Panc1 (cell line): ENCODE measurements around the gene NLGN2. TPM values are rescaled to one million over a fixed set of nuclear protein-coding genes. Genes with fewer than 3 reads are reported as not detected.

Source experiments
- ATAC-seq: fragments of 200-7000 bp; cut with Tn5 transposase; 2 replicates; pipeline ENCODE4 v1.9.1; 2020; ENCODE audit warnings: mild to moderate bottlenecking, moderate library complexity
- BruUV-seq: library from RNA; stranded (reverse); fragments of 400-500 nt; replicated peaks from 2 replicates; lab custom pipeline; 2021; lab: Mats Ljungman, UMichigan
- CTCF ChIA-PET: fragments of 300-600 bp; sonication (Branson Sonifier 250); formaldehyde crosslinking; loops from one replicate; lab custom pipeline; 2022; ENCODE audit warnings: antibody characterized with exemption; lab: Charles Lee
- POLR2A ChIA-PET: fragments of 300-600 bp; sonication (Branson Sonifier 250); formaldehyde crosslinking; loops from one replicate; lab custom pipeline; 2022; ENCODE audit warnings: antibody characterized with exemption; lab: Charles Lee
- DNase-seq: peaks from one replicate; pipeline ENCODE4 v3.0.0-alpha.2; 2010; ENCODE audit warnings: low read depth, low spot score
- H3K27ac ChIP-seq: 2 replicates; pipeline ENCODE4 v1.5.1; 2011; ENCODE audit warnings: mild to moderate bottlenecking, low read length, inconsistent platforms
- H3K27me3 ChIP-seq: fragments of 200-500 bp; sonication (Bioruptor generic); 2 replicates; pipeline ENCODE4 v1.6.0; 2014; ENCODE audit warnings: low read length, inconsistent platforms; ENCODE audit not compliant: control insufficient read depth, insufficient read depth
- H3K36me3 ChIP-seq: fragments of 200-500 bp; sonication (Bioruptor generic); 2 replicates; pipeline ENCODE4 v1.5.1; 2014; ENCODE audit warnings: inconsistent platforms, mild to moderate bottlenecking, low read length, moderate library complexity; ENCODE audit not compliant: control insufficient read depth, insufficient read depth
- H3K4me1 ChIP-seq: 2 replicates; pipeline ENCODE4 v1.5.1; 2011; ENCODE audit warnings: inconsistent platforms, mild to moderate bottlenecking, low read length, moderate library complexity; ENCODE audit not compliant: control insufficient read depth, insufficient read depth
- H3K4me3 ChIP-seq, 2 experiments: 2 replicates each; pipeline ENCODE4 v1.5.1; 2011 to 2012; ENCODE audit warnings: low read depth in 2 of 2, low read length in 2 of 2, mild to moderate bottlenecking in 2 of 2, inconsistent platforms in 1 of 2, moderate library complexity in 1 of 2
- H3K9me3 ChIP-seq: fragments of 200-500 bp; sonication (Bioruptor generic); 2 replicates; pipeline ENCODE4 v1.5.1; 2014; ENCODE audit warnings: low read depth, mild to moderate bottlenecking, inconsistent platforms, low read length, moderate library complexity; ENCODE audit not compliant: control insufficient read depth, insufficient read depth
- CTCF ChIP-seq: fragments of 450-650 bp; IDR thresholded peaks from 2 replicates; pipeline ENCODE4 v1.5.1; 2017; ENCODE audit warnings: mild to moderate bottlenecking
- POLR2AphosphoS5 ChIP-seq: IDR thresholded peaks from 2 replicates; pipeline ENCODE4 v1.6.1; 2012; ENCODE audit warnings: mild to moderate bottlenecking, low read depth, low read length, moderate library complexity
- SIN3A ChIP-seq: IDR thresholded peaks from 2 replicates; pipeline ENCODE4 v1.6.1; 2012; ENCODE audit warnings: low read depth, mild to moderate bottlenecking, low read length, moderate library complexity, borderline replicate concordance; ENCODE audit not compliant: insufficient read depth
- TCF7L2 ChIP-seq: IDR thresholded peaks from 2 replicates; pipeline ENCODE4 v1.6.1; 2011; ENCODE audit warnings: mild to moderate bottlenecking, low read depth, low read length, inconsistent platforms
- in situ Hi-C: cut with HindIII; loops from 2 replicates; pipeline ENCODE4 v1.10.0; 2016; ENCODE audit warnings: low sequenced_read_pairs, low pct_unique_long_range_greater_than_20kb
- intact Hi-C: fragments of 100-400 bp; cut with micrococcal nuclease; formaldehyde crosslinking; loops from one replicate; pipeline ENCODE4 v1.10.0; 2022; ENCODE audit not compliant: unreplicated experiment
- total RNA-seq: library from RNA; stranded (reverse); gene quantifications from one replicate; pipeline ENCODE4 v1.2.1, GENCODE V29; 2021; ENCODE audit not compliant: unreplicated experiment
- TF ChIP-seq, protein P1 (sequence below), 2 experiments: IDR thresholded peaks; 2 replicates each; pipeline ENCODE4 v1.6.1; 2011 to 2012; ENCODE audit warnings: low read depth in 2 of 2, control low read depth in 1 of 2, low read length in 1 of 2, mild to moderate bottlenecking in 1 of 2, moderate library complexity in 1 of 2; ENCODE audit not compliant: insufficient read depth in 1 of 2

Gene NLGN2
- total RNA-seq, 1 experiment from 2014 or later: 33.6 TPM

DNA sequence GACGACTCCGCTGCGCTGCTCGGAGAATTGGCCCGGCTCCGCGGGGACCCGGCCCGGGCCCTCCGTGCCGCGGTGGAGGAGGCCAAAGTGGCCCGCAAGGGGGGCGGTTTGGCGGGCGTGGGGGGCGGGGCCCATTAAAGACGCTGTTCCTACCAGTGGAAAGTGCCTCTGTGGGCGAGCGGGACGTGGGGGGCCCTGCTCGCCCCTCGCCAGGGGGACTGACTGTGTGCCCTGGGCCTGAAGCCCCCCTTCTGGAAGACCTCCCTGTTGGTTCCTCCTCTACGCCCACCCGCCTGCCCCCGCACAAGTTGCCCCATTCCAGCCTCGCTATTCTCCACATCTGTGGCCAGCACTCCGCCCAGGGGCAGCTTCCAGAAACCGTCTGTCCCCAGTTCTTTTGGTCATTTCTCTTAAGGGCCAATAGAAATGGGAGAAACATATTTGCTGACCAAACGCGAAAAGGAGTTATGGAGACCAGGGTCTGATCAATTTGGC lies 29.8 kb downstream of the NLGN2 start:
- intact Hi-C loops (loop anchor here (10.0 kb wide), 1 partner anchor 83 kb away; the partner anchor contains the start of genes KCTD11 and TMEM95), in situ Hi-C loops (no loop called here)
- H3K27ac ChIP-seq: 0 out of 2 replicates have a peak overlapping the region, but pooled peaks have one; percentile 39
- ChIA-PET CTCF (interaction anchor here (0.7 to 1.9 kb wide), 4 partner anchors 82 to 123 kb away, joined by 3 to 13 read pairs (median 7); partner anchors contain the start of gene TMEM95), POLR2A (interaction anchor here (0.7 kb wide), 1 partner anchor 8 kb away, joined by 4 read pairs; no protein-coding TSS in a partner anchor)
- H3K27me3 ChIP-seq: no peaks in the 10 kb centered on the region
- H3K4me3 ChIP-seq: peak overlapping the region; percentile 37 to 64
- peaks cover 12% of the 10 kb centered on the region for H3K4me1 ChIP-seq
- TF ChIP-seq, protein P1, sequence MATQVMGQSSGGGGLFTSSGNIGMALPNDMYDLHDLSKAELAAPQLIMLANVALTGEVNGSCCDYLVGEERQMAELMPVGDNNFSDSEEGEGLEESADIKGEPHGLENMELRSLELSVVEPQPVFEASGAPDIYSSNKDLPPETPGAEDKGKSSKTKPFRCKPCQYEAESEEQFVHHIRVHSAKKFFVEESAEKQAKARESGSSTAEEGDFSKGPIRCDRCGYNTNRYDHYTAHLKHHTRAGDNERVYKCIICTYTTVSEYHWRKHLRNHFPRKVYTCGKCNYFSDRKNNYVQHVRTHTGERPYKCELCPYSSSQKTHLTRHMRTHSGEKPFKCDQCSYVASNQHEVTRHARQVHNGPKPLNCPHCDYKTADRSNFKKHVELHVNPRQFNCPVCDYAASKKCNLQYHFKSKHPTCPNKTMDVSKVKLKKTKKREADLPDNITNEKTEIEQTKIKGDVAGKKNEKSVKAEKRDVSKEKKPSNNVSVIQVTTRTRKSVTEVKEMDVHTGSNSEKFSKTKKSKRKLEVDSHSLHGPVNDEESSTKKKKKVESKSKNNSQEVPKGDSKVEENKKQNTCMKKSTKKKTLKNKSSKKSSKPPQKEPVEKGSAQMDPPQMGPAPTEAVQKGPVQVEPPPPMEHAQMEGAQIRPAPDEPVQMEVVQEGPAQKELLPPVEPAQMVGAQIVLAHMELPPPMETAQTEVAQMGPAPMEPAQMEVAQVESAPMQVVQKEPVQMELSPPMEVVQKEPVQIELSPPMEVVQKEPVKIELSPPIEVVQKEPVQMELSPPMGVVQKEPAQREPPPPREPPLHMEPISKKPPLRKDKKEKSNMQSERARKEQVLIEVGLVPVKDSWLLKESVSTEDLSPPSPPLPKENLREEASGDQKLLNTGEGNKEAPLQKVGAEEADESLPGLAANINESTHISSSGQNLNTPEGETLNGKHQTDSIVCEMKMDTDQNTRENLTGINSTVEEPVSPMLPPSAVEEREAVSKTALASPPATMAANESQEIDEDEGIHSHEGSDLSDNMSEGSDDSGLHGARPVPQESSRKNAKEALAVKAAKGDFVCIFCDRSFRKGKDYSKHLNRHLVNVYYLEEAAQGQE (IDR thresholded peaks at IDR 0.05; ENCODE audit: insufficient read depth in 1 of 2, low read depth in 2 of 2, low read length in 1 of 2): no peak
- TF ChIP-seq CTCF (no peak), TCF7L2 (no peak), SIN3A (no peak), POLR2AphosphoS5 (no peak)
- no peaks in the 10 kb centered on the region for H3K36me3 ChIP-seq
- ATAC-seq: no peak
- no peak for DNase-seq
- H3K9me3 ChIP-seq: no peaks in the 10 kb centered on the region
- BruUV-seq: no TSS peak

- no peak for ATAC-seq
- no peak for DNase-seq
- intact Hi-C loops (loop anchor here (10.0 kb wide), 1 partner anchor 83 kb away; the partner anchor contains the start of genes KCTD11 and TMEM95), in situ Hi-C loops (no loop called here)
- ChIA-PET POLR2A (interaction anchor here (0.5 kb wide), 1 partner anchor 35 kb away, joined by 18 read pairs; no protein-coding TSS in a partner anchor), CTCF (no interaction called here)
- H3K36me3 ChIP-seq: no peaks in the 10 kb centered on the region
- H3K4me3 ChIP-seq: no peak overlapping the region
- TF ChIP-seq CTCF (no peak), TCF7L2 (no peak), POLR2AphosphoS5 (no peak), SIN3A (no peak)
- TF ChIP-seq, protein P1 (IDR thresholded peaks at IDR 0.05; ENCODE audit: insufficient read depth in 1 of 2, low read depth in 2 of 2, low read length in 1 of 2): no peak
- peaks cover 12% of the 10 kb centered on the region for H3K4me1 ChIP-seq
- no peak overlapping the region for H3K27ac ChIP-seq
- H3K27me3 ChIP-seq: no peaks in the 10 kb centered on the region
- no TSS peak for BruUV-seq
- H3K9me3 ChIP-seq: no peaks in the 10 kb centered on the region
Observed at GRCh38 chr17:7437950-7438614, 30.4 kb downstream of the NLGN2 start.
